MG63 (cell line): ENCODE data around the gene BCL2. TPM values are rescaled to one million over a fixed set of nuclear protein-coding genes. Genes with fewer than 3 reads are reported as not detected.

Source experiments
- DNase-seq: peaks from one replicate; pipeline ENCODE4 v3.0.0-alpha.2; 2020
- H3K27me3 ChIP-seq: fragments of 250-450 bp; sonication (Bioruptor Pico); 2 replicates; pipeline ENCODE4 v1.5.1; 2020; ENCODE audit warnings: mild to moderate bottlenecking, moderate library complexity
- H3K36me3 ChIP-seq: fragments of 250-450 bp; sonication (Bioruptor Pico); 2 replicates; pipeline ENCODE4 v1.5.1; 2020; ENCODE audit warnings: mild to moderate bottlenecking, moderate library complexity
- H3K4me3 ChIP-seq: fragments of 250-450 bp; sonication (Bioruptor Pico); 2 replicates; pipeline ENCODE4 v1.5.1; 2020; ENCODE audit warnings: mild to moderate bottlenecking, moderate library complexity
- H3K9me3 ChIP-seq: fragments of 250-450 bp; sonication (Bioruptor Pico); 2 replicates; pipeline ENCODE4 v1.5.1; 2020; ENCODE audit warnings: mild to moderate bottlenecking, moderate library complexity
- total RNA-seq: library from RNA; depleted of rRNA; stranded (reverse); fragments of >200 nt; shearing (Covaris generic); gene quantifications from 2 replicates; pipeline ENCODE4 v1.2.3, GENCODE V29; 2014; ENCODE audit warnings: low replicate concordance

Gene BCL2
- total RNA-seq, 1 experiment from 2014 or later: 3.0 TPM

DNA sequence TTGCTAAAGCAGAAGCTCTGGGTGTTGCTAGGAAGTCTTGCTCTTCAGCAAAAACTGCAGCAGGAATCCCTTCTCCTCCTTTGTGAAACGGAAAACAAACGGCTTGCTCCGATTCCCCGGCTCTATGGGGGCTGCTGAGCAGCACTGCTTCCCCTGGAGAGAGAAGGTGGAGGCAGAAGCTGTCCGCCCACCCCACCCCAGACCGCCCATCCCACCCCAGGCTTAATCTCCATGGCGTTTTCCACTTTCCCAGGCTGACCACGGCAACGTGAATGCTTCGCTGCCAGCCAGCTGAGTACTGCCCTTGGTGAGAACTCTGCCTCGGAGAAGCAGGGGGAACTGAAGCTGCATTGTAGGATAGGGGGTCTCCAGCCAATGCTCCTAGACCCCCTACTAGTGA, 139.2 kb downstream of the BCL2 start:
- Histone ChIP-seq H3K9me3 (no peaks in the 10 kb centered on the region), H3K27me3 (no peaks in the 10 kb centered on the region), H3K36me3 (no peaks in the 10 kb centered on the region)

DNA sequence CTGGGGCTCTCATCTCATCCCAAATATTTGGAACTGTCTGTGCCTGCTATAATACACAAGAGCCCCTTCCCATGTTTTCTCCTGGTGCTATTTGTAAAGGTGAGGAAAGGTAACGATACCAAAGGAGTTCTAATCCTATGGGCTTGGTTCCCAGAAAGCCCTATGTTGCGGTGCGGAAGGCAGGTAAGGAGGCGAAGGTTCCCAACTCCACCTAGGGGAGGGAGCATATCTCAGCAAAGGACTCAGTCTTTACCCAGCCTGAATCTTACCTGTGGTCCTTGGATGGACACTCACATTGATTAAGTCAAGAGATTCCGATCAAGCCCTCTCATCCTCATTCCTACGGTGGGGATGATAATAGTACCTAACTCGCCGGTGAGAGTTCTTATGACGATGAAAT, 140.1 kb downstream of the BCL2 start:
- no peak for DNase-seq
- no peaks in the 10 kb centered on the region for H3K27me3 ChIP-seq
- H3K4me3 ChIP-seq: no peak overlapping the region
- H3K36me3 ChIP-seq: no peaks in the 10 kb centered on the region
- 0 out of 2 replicates have a peak, but pooled peaks cover 3% of the 10 kb centered on the region for H3K9me3 ChIP-seq

More for the DNA sequence above, 139.2 kb downstream of the BCL2 start:
- no peak overlapping the region for H3K4me3 ChIP-seq
- DNase-seq: no peak

DNA sequence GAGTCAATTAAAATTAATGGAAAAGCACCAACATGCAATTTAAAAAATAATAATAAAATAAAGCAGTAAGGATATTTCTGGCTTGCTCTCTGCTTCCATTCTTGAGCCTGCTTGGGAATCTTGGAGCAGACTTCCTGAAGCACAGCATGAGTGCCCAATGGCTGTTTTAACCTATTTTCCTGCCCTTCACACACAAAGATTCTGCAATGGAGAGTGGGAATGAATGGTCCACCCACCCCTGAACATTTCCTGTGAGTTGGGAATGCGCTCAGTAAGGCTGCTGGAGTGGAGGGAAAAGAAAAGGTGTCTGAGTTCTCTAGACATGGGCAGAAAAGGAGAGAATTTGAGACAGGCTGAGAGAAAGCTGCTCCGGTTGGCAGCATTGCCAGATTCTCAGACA, 140.6 kb downstream of the BCL2 start:
- no peaks in the 10 kb centered on the region for H3K36me3 ChIP-seq
- no peaks in the 10 kb centered on the region for H3K27me3 ChIP-seq
- H3K9me3 ChIP-seq: 0 out of 2 replicates have a peak, but pooled peaks cover 3% of the 10 kb centered on the region
- no peak for DNase-seq
- no peak overlapping the region for H3K4me3 ChIP-seq

DNA sequence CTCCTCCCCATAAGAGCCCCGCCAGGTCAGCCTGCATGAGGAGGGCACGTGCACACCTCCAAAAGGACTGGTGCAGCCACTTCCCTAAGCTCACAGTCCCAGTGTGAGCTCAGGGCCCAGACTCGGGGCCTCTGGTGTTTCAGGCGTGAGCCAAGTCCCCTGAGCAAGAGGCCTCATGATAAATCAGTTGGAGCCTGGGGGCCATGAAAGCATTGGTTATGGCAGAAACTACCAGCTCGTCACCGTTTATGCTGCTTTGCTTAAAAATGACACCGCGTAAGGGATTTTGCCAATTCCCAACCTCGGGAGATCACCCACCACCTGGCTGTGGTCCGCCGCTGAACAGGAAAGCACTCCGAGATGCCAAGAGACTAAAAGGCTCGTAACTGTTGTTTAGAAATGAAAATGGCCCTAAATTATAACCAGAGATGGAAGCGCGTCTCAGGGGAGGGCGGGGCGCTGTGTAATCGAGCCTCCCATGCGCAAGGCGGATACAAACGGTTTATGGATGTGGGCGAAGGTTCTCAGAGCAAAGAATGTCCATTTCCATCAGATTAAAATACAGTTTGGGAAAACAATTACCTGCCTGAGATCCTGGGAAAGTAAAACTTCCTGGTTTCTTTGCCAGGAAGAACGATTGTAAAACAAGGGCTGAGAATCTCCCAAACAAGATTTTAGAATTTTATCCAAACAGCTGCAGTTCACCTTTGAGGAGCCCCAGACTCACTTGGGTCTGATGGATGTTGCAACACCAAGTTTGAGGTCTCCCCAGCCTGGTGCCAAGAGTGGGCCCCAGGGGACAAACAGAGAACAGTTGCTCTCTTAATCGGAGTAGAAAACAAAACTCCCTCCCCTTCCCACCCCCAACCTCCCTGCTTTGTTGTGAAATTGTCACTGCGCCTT, 141.4 kb downstream of the BCL2 start:
- Histone ChIP-seq H3K4me3 (no peak overlapping the region), H3K9me3 (0 out of 2 replicates have a peak, but pooled peaks cover 3% of the 10 kb centered on the region), H3K36me3 (no peaks in the 10 kb centered on the region), H3K27me3 (no peaks in the 10 kb centered on the region)
- no peak for DNase-seq

DNA sequence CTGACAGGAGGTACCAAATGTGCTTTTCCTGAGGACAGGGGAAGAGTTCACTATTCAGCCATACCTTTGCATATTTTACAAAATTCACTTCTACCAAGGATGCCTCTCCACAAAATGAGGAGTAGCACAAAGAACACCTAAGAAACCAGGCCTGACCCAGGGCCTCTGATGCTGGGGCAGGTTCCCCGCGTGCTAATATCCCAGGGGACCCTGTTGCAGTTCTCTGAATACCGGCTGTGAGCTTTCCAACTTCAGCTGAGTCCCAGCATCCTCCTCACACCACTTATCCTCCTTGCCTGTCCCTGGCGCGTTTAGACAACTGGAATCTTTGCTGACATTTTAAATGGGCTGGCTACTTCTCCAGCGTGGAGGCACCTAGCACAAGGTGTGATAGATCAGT, 142.3 kb downstream of the BCL2 start:
- Histone ChIP-seq H3K27me3 (no peaks in the 10 kb centered on the region), H3K4me3 (no peak overlapping the region), H3K36me3 (no peaks in the 10 kb centered on the region), H3K9me3 (0 out of 2 replicates have a peak, but pooled peaks cover 3% of the 10 kb centered on the region)
- DNase-seq: no peak

DNA sequence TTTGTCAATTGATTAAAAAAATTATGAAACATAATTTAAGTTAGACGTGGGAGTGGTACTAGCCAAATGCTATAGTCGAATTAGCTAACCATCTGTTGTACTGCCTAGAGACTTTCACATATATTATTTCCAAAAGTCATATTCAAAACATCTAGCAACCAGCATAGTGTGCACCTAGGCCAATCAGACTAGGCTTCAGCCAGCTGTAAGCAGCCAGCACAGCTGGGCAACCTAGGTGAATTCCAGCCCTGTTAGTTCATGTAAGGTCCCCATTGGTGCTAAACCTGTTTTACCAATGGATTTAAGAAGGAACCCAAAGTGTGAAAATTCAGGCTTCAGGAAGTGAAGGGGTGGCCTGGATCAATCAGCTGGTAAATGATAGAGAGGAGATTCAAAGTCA, 144.3 kb downstream of the BCL2 start:
- Histone ChIP-seq H3K4me3 (no peak overlapping the region), H3K36me3 (no peaks in the 10 kb centered on the region), H3K27me3 (no peaks in the 10 kb centered on the region), H3K9me3 (0 out of 2 replicates have a peak, but pooled peaks cover 3% of the 10 kb centered on the region)
- DNase-seq: no peak

DNA sequence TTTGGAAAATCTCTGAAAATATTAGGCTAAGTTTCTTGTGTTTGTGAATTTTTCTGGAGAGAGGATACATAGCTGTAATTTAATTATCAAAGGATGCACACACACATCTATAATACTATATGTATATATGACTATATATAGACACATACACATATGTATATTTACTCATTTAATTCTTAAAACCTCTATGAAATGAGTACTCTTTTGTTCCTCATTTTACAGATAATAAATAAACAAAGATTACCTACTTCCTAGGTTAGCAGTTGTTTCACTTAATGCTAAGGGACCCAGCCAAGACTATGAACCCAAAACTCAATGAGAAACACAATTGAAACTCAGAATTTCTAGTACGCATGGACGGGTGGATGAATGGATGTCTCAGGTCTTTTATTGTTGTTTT, 145.6 kb downstream of the BCL2 start:
- H3K4me3 ChIP-seq: no peak overlapping the region
- DNase-seq: no peak
- H3K9me3 ChIP-seq: 0 out of 2 replicates have a peak, but pooled peaks cover 3% of the 10 kb centered on the region

DNA sequence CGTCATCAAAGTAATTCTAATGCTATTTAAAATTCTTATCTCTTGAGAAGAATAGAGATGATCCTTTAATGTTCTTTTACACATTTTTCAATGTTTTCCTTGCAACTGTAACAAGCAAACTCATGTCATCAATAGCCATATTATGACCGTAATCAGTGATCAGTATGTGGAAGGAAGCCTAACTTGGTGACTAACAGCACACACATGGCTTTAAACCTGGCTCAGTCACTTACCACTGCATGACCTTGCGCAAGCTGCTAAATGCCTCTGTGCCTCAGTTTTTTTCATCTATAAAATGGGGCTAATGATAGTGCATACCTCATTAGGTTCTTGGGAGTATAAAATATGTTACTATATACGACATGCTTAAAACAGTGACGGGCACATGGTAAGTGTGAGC, 149.7 kb downstream of the BCL2 start:
- Histone ChIP-seq H3K36me3 (no peaks in the 10 kb centered on the region), H3K4me3 (no peak overlapping the region), H3K27me3 (no peaks in the 10 kb centered on the region), H3K9me3 (0 out of 2 replicates have a peak, but pooled peaks cover under 1% of the 10 kb centered on the region)
- DNase-seq: no peak

More for the DNA sequence above, 145.6 kb downstream of the BCL2 start:
- no peaks in the 10 kb centered on the region for H3K27me3 ChIP-seq
- H3K36me3 ChIP-seq: no peaks in the 10 kb centered on the region

DNA sequence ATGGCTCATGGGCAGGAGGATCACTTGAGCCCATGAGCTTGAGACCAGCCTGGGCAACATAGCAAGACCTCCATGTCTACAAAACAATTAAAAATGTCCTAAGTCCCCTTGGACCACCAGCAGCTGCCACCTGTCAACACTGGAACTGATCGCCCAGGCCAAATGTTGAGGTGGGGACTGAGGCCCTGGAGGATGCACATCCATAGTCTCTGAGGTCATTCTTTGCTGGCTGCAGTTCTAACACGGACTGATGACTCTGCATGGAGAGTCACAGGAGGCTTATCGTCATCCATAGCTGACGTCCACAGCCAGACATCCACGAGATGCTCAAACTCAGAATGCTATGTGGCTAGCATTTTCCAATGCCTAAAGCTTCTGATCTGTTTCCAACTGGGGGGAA, 151.3 kb downstream of the BCL2 start:
- no peak overlapping the region for H3K4me3 ChIP-seq
- H3K36me3 ChIP-seq: no peaks in the 10 kb centered on the region
- H3K27me3 ChIP-seq: no peaks in the 10 kb centered on the region
- DNase-seq: no peak
- no peaks in the 10 kb centered on the region for H3K9me3 ChIP-seq

DNA sequence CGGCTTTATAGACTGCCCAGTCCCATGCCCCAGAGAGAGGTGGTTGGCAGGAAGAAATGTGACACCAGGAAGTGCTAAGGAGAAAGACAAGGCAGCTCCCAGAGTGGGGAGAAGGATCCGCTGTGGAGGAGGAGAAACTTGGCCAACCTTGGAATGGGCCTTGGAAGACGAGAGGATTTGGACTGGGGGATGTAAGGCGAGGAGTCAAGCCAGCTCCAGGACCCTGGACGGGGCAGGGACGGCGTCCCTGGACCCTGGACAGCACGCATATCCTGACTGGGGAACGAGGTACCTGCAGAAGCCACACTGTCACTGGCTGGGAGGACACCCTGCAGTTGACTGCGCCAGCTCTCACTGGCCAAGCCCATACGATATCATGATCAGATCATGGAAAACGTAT, 153.4 kb downstream of the BCL2 start:
- Histone ChIP-seq H3K9me3 (no peaks in the 10 kb centered on the region), H3K4me3 (no peak overlapping the region), H3K27me3 (no peaks in the 10 kb centered on the region), H3K36me3 (no peaks in the 10 kb centered on the region)
- no peak for DNase-seq

DNA sequence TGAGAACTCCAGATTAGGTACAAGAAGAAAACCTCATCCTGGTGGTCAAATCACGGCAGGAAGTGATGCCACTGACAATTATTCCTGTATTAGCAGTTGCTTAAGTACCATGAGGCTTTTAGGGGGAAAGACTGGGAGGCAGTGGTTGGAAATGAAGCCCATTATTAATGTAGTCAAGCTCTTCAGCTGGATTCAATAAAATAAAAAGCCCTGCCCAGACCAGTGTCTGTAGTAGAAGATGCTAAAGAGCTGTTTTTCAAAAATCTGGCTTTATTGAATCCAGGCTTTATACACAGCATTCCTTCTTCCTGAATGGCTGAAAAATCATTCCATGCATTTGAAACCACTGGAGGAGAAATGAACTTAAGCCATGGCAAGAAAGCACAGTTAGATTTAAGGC, 155.2 kb downstream of the BCL2 start:
- Histone ChIP-seq H3K9me3 (no peaks in the 10 kb centered on the region), H3K27me3 (no peaks in the 10 kb centered on the region), H3K36me3 (no peaks in the 10 kb centered on the region), H3K4me3 (no peak overlapping the region)
- no peak for DNase-seq

DNA sequence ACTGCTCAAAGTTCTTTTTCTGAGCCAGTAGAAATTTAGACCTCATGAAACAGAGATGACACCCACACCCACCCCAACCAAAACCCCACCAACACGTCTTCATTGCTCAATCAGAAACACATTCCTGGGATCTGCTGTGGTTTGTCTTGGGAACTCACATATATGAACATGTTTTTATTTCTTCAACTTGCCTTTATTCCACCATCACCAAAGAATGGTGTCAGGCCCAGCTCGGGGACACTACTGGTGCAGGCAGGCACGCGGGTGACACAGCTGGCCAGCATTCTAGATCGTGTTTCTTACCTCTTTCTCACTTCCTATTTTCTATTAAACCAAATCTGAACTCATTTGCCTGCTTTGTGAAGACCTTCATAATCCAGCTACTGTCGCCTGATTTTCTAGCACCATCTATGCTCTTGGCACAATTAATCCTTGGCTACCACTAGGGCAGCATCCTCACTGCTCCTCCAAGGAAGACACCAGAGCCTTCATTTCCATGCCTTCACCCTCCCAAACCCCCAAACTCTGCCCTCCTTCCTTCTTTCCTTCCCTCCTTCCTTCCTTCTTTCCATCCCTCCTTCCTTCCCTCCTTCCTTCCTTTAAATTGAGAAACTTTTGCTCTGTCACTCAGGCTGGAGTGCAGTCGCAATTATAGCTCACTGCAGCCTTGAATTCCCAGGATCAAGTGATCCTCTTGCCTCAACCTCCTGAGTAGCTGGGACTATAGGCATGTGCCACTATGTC, 157.1 kb downstream of the BCL2 start:
- no peaks in the 10 kb centered on the region for H3K36me3 ChIP-seq
- no peak for DNase-seq
- H3K27me3 ChIP-seq: no peaks in the 10 kb centered on the region
- no peak overlapping the region for H3K4me3 ChIP-seq
- no peaks in the 10 kb centered on the region for H3K9me3 ChIP-seq

DNA sequence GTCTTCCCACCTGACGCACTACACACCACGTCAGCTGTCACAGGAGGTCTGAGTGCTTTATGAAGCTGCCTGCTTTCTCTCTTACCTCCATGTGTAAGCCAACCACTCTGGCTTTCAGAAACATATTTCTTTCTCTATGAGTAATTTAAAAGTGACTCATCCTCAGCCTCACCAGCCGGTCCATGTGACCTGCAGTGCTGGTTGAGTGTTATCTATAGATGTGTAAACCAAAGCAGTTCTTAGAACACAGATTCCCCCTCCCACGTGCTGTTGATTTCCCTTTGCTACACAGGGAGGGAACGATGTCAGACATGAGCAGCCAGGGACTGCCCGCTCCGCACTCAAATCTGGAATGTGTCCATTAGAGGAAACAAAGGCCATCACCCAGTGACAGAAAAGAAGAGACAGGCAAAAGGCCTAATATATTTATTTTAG, 157.8 kb downstream of the BCL2 start:
- H3K27me3 ChIP-seq: no peaks in the 10 kb centered on the region
- H3K36me3 ChIP-seq: no peaks in the 10 kb centered on the region
- DNase-seq: peak; percentile 74
- H3K9me3 ChIP-seq: no peaks in the 10 kb centered on the region
- no peak overlapping the region for H3K4me3 ChIP-seq

DNA sequence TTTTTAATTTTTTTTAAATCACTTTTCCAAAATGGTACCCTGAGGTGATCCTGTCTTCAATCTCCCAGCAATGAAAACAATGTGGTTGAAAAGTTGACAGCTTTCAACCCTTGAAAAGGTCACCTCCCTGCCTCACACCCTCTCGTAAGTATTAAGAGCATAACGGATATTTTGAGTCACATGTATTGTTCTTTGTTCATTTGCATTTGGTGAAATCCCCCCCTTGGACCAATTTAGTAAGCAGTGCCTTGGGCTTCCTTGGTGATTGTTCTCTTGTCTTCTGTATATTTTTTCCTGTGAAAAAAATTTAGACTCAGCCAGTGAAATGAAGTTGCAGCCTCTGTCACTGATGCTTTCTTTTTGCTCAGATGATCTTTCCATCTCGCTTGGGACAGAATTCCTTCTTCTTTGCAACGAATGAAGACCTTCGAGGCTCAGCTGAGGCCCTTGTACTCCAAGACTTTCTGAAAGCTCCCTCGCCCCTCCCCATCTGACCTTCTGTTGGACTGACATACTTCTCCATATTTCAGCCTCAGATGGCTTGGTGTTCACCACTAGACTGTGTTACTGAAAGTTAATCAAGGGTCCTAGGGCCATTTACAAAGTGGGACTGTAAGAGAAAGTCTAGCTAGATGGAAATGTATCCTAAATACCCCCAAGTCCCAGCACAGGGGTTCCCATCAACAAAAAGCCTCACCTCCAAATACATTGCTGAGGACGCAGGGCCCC, 158.4 kb downstream of the BCL2 start:
- no peak for DNase-seq
- H3K27me3 ChIP-seq: no peaks in the 10 kb centered on the region
- no peaks in the 10 kb centered on the region for H3K9me3 ChIP-seq
- H3K4me3 ChIP-seq: no peak overlapping the region
- no peaks in the 10 kb centered on the region for H3K36me3 ChIP-seq

DNA sequence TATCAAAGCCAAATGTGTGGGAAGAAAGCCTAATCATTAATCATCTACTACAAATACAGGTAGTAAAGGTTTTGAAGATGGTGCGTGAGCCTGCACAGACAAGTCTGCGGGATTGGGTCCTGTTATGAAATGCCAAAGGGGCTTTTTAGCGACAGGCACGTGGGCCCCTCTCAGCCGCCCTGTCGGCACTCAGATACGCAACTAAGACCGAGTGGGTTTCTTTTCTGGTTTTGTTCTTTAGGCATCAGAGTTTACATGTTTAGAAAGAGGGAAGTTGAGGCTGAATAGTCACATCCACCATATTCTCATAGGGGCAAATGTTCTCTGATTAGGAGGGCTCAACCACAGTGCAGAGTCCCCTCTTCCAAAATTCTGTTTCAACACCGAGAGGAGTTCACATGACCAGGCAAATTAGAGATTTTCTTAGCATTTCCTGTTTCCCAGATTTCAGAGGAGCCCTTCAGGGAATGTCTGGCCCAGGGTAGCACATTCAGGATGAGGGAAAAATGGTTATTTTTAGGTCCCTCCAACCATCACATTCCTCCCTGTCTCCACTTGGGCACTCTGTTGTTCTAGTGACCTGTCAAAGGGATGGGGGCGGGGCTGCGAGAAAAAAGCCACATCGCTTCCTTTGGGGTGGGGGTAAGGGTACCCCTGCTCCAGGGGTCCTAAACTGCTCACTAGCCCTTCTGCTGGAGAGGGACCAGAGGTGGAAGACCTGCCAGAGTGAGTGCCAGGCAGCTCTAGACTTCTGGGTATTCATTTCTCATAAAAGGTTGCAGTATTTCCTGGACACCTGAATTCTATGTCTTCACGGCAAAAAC, 159.2 kb downstream of the BCL2 start:
- no peaks in the 10 kb centered on the region for H3K36me3 ChIP-seq
- H3K27me3 ChIP-seq: no peaks in the 10 kb centered on the region
- no peak overlapping the region for H3K4me3 ChIP-seq
- no peaks in the 10 kb centered on the region for H3K9me3 ChIP-seq
- no peak for DNase-seq

DNA sequence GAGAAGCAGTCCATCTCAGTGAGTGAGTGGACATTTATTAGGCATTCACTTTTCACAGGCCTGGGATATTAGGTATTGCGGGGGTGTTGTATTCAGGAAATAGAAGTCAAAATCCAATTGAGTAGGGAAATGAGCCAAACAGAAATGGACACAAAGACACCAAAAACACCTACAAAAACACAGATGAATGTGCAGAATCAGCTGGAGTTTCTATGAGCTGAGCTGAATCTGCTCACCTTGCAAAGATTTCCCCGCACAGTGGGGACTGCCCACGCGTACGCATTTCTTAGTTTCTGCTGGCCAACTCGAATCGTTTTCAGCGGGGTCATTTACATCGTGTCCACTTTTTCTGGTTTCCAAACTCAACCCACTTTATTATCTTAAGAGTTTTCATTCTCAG, 160.0 kb downstream of the BCL2 start:
- Histone ChIP-seq H3K9me3 (no peaks in the 10 kb centered on the region), H3K36me3 (no peaks in the 10 kb centered on the region)

More for the DNA sequence above, 160.0 kb downstream of the BCL2 start:
- DNase-seq: no peak
- Histone ChIP-seq H3K4me3 (no peak overlapping the region), H3K27me3 (no peaks in the 10 kb centered on the region)
